GM19351 (cell line): ENCODE data around the gene STRN.
"Not testable (repeated sequence)": the region's sequence is repeated elsewhere in the genome, so short reads cannot be mapped to it uniquely, and the experiment has no call there.

Experiments
- ATAC-seq: cut with Tn5 transposase; IDR thresholded peaks from one replicate; pipeline ENCODE4 v1.9.1; 2021; ENCODE audit warnings: mild to moderate bottlenecking, moderate library complexity; ENCODE audit not compliant: unreplicated experiment

STRN gene

GRCh38 chr2:36966370-36967235, at the start of gene STRN:
TSS of gene STRN (minus strand) at chr2:36966536. CDS start at chr2:36966463, 73 bp downstream.
- ATAC-seq = peak; percentile 95

GRCh38 chr2:37013315-37013641, 46.9 kb upstream of the STRN start:
- ATAC-seq = peak; percentile 7

- ATAC-seq = no peak
These were observed 44.8 kb upstream of the STRN start for GRCh38 chr2:37011130-37011529.

GRCh38 chr2:37005118-37005868, 39.0 kb upstream of the STRN start:
- peak; percentile 100 for ATAC-seq

GRCh38 chr2:37000988-37001556, 34.7 kb upstream of the STRN start:
- ATAC-seq = no peak

GRCh38 chr2:37000318-37000717, 34.0 kb upstream of the STRN start:
- ATAC-seq = no peak

- not testable (repeated sequence) for ATAC-seq
These were observed 33.1 kb upstream of the STRN start for GRCh38 chr2:36999416-36999815.

GRCh38 chr2:36993841-36994620, 27.7 kb upstream of the STRN start:
- ATAC-seq = no peak

- no peak for ATAC-seq
These were observed 21.7 kb upstream of the STRN start for GRCh38 chr2:36988008-36988407.

- no peak for ATAC-seq
These were observed 16.1 kb upstream of the STRN start for GRCh38 chr2:36982467-36982866.

GRCh38 chr2:36981911-36982310, 15.6 kb upstream of the STRN start:
- ATAC-seq = no peak

GRCh38 chr2:36979007-36979406, 12.7 kb upstream of the STRN start:
- ATAC-seq = not testable (repeated sequence)

GRCh38 chr2:36976065-36976464, 9.7 kb upstream of the STRN start:
- ATAC-seq = no peak

GRCh38 chr2:36975306-36975705, 9.0 kb upstream of the STRN start:
- ATAC-seq = no peak

- no peak for ATAC-seq
These were observed 7.0 kb upstream of the STRN start for GRCh38 chr2:36973320-36973719.

- ATAC-seq = no peak
These were observed 5.7 kb upstream of the STRN start for GRCh38 chr2:36971990-36972389.

- no peak for ATAC-seq
These were observed 1.0 kb upstream of the STRN start for GRCh38 chr2:36967236-36967876.

- ATAC-seq = peak; percentile 23
These were observed 476 bp downstream of the STRN start for GRCh38 chr2:36965751-36966369.

- ATAC-seq = no peak
These were observed 1.1 kb downstream of the STRN start for GRCh38 chr2:36965206-36965605.

GRCh38 chr2:36964496-36965058, 1.8 kb downstream of the STRN start:
- ATAC-seq = no peak
